CD4-positive, alpha-beta T cell treated with Interferon alpha-2 for 1 hour (primary cell): ENCODE results near the gene TGM6.
"Not testable (repeated sequence)": the region's sequence is repeated elsewhere in the genome, so short reads cannot be mapped to it uniquely, and the experiment has no call there.

Experiments used
- DNase-seq, 2 donors: peaks; one replicate each; pipeline ENCODE4 v3.0.0-alpha.2; 2020 to 2022

TGM6 gene

DNA sequence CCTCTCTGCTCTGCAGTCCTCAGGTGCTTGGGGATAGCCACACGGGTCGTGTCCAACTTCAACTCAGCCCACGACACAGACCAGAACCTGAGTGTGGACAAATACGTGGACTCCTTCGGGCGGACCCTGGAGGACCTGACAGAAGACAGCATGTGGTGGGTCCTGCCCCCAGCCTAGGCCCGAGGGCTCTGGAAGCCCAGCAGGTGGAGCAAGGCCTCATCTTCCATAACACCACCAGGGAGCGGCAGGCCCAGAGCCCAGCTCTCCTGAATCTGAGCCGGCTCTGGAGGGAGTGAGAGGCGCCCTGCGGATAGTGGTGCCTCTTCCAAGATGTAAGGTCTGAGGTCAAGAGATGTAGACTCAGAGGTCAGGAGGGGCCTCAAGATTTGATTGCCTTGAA lies 19.6 kb downstream of the TGM6 start:
- DNase-seq = no peak

DNA sequence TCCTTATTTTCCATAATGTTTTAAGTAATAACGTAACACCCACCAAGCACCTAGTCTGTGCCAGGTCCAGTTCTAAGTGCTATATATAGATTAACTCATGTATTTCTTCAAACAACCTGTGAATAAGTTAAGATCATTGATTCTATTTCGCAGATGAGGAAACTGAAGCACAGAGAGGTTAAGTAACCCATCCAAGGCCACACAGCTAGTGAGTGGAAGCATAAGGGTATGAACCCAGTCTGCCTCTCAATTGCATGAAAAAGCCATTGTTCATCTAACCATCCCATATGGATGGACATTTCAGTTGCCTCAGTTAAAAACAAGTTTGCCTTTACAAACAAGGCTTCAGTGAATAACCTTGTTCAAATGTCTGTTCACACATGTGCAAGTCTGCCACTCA lies 20.8 kb downstream of the TGM6 start:
- DNase-seq = no peak

DNA sequence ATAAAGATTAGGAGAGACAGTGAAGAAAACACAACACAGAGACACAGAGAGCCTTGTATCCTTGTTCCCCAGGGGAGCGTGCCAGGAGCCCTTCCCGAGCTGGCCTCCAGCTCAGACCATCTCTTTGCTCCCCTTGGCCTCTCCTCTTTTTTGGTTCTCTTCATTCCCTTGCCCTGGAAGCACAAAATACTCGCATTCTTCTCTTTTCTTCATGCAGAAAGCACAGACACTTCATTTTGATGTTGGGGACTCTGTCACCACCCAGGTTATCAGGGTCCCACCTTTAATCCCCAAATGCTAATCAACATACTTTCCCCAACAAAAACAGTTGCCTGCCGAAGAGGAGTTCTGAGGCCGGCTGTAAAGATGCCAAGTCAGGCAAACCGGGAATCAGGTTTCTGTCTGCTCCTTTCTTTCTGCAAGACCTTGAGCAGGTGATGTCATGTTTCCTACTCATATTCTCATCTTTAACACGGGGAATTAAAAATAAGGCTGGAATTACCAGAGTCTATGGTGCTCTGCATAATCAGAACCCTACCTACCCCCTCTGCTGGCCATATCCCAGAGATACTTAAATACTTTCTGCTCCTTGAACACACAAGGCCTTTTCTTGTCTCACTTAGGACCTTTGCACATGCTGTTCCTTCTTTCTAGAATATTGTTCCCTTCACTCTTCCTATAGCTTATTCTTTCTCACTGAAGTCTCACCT lies 21.7 kb downstream of the TGM6 start:
- no peak for DNase-seq

DNA sequence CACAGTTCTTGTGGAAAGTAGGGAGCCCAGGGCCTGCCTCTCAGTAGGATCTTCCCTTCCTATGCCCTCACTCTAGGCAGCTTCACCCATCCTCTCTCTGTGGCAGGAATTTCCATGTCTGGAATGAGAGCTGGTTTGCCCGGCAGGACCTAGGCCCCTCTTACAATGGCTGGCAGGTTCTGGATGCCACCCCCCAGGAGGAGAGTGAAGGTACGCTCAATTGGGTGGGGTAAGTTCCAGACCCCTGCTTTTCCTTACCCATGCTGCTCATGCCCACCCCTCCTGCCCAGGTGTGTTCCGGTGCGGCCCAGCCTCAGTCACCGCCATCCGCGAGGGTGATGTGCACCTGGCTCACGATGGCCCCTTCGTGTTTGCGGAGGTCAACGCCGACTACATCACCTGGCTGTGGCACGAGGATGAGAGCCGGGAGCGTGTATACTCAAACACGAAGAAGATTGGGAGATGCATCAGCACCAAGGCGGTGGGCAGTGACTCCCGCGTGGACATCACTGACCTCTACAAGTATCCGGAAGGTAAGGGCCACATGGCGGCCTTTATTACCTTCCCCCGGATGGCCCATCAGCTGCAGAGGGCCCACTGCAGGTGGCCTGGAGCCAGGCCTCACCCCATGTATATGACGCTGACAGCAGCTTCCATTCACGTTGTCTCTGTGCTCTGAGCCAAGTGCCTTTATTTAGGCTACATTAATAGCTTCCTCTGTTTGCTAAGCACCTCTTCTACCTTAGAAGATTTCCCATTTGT lies 22.8 kb downstream of the TGM6 start:
- no peak for DNase-seq

DNA sequence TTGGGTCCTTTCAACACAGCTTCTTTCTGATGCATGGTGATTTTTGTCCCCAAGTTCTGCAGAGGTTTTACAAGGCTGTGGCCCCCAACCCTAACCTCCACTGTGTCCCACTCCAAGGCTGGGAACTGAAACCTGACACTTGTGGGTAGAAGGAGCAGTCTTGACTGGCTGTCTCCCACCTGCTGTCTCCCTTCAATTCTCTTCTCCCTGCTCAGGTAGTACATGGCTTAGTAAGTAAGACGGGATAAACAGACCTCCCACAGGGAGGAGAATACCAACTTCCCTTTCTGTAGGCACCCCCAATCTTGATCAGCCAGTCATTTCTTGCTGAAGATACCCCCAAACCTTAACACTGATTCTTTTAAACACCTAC lies 25.0 kb downstream of the TGM6 start:
- no peak for DNase-seq

DNA sequence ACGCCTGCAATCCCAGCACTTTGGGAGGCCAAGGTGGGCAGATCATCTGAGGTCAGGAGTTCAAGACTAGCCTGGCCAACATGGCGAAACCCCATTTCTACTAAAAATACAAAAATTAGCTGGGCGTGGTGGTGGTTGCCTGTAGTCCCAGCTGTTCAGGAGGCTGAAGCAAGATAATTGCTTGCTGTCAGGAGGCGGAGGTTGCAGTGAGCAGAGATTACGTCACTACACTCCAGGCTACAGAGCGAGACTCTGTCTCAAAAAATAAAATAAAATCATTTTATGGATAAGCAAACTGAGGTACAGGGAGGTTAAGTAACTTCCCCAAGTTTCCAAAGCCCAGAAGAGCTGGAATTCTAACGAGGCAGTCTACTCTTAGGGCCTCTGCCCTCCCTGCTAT lies 26.7 kb downstream of the TGM6 start:
- not testable (repeated sequence) for DNase-seq

DNA sequence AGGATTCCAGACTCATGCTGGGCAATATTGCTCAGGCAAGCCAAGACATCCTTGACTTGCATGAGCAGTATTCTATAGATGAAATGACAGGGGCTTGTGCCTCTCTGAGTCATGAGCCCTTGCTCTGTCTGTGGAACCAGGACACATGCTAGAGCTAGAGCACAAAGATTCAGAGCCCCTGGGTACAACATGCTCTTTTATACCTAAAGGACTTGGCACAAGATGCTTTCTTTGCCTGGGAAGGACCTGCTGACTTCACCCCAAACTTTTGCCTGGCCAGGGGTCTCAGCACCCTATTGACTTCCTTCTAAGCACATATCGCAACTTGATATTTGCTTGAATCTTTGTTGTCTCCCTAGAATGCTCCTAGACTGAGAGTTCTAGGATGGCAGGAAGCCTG lies 27.4 kb downstream of the TGM6 start:
- no peak for DNase-seq

GRCh38 chr20:2416541-2417212 lies 36.0 kb downstream of the TGM6 start:
- no peak for DNase-seq

GRCh38 chr20:2417213-2417541 lies 36.5 kb downstream of the TGM6 start:
- no peak for DNase-seq

DNA sequence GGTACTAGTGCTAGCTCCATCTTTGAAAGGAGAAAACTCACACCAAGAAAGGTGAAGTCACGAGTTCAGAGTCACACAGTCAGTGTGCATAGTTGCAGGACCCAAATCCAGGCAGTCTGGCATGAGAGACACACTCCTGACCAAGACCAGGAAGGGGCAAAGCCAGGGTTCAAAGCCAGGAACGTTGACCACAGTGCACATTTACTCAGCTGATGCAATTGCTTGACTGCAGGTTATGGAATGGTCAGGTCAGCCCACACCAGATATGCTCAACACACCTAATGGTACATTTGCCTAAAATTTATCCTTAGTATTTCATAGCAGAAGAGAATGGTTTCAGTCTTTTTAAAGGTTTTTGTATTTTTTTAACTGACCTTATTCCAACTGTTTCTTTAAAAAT lies 37.7 kb downstream of the TGM6 start:
- DNase-seq = no peak

GRCh38 chr20:2420510-2420909 lies 39.8 kb downstream of the TGM6 start:
- no peak for DNase-seq

- DNase-seq = no peak
These were observed 40.5 kb downstream of the TGM6 start for GRCh38 chr20:2421247-2421646.

- DNase-seq = no peak
These were observed 48.4 kb downstream of the TGM6 start for GRCh38 chr20:2429051-2429450.

DNA sequence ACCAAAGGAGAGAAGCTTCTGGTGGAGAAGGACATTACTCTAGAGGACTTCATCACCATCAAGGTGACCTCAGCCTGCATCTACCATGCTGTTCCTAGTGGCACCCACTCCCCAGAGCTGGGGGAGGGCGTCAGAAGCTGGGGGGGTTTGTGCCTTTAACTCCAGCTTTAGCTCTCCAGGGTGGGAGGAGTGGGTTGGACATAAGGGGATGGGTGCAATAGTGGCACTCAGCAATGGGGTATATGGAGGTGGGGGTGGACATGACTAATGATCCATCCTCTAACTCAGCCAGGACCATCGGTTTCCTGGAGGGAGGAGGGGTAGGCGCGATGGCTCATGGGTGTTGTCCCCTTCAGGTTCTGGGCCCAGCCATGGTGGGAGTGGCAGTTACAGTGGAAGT lies 49.8 kb downstream of the TGM6 start:
- DNase-seq = no peak

GRCh38 chr20:2431185-2431584 lies 50.5 kb downstream of the TGM6 start:
- no peak for DNase-seq

DNA sequence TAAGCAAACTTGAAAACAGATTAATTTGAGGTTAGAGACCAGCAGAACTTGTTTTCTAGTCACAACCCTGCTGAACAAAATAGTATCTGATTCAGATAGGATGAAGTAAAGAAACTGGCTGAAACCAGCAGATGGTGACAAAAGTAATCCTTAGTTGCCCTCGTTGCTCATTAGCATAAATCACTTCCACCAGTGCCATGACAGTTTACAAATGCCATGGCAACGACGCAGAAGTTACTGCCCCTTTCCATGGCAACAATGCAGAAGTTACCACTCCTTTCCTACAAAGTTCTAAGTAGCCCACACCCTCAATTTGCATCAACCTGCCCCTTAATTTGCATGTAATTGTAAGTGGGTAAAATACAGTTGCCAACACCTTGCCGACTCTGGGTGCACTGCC lies 66.1 kb downstream of the TGM6 start:
- DNase-seq = peak in 1 of 2 donors; percentile 22

DNA sequence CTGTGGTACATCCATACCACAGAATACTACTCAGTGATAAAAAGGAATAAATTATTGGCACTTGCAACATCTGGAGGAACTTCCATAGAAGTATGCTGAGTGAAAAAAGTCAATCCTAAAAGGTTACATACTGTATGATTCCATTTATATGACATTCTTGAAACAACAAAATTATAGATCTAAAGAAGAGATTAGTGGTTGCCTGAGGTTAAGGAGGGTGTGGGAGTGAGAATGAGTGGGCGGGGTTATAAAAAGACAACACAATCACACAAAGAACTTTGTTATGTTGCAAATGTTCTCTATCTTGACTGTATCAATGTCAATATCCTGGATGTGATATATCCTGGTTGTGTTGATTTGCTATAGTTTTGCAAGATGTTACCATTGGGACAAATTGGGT lies 68.7 kb downstream of the TGM6 start:
- DNase-seq = no peak

- no peak for DNase-seq
These were observed 70.7 kb downstream of the TGM6 start for GRCh38 chr20:2451422-2451821.

DNA sequence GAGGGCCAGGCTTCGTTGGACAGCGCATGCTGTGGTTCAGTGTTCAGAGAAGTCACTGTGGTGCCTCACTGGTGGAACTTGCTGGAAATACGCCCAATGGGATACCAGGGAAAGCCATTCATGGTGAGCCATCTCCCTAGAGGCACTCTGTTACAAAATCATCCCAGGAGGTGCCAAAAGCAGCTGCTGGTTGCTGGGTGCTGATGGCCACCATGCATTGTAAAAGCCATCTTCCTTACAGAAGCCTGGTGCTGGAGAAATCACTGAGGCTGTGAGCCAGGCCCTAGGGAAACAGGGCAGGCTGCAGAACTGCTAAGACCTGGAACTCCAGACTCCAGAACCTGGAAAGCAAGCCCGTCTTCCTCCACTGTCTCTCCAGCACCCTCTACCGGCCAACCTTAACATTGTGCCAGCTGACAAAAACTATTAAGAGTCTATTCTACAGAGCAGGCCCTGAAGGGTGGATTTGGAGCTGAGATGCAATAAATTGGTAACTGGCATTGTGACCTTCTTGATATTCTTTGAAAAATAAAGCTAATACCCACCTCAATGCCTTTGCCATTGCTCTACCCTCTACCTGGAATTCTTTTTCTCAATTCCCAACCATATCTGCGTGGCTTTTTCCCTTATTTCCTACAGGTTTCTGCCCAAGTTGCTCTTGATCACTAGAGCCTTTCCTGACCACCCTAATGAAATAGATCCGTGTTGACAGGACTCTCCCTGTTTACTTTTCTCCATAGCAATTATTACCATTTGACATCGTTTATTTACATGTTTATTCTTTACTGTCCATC lies 71.4 kb downstream of the TGM6 start:
- DNase-seq = peak; percentile 43 to 65

- DNase-seq = no peak
These were observed 73.1 kb downstream of the TGM6 start for GRCh38 chr20:2453792-2454191.

DNA sequence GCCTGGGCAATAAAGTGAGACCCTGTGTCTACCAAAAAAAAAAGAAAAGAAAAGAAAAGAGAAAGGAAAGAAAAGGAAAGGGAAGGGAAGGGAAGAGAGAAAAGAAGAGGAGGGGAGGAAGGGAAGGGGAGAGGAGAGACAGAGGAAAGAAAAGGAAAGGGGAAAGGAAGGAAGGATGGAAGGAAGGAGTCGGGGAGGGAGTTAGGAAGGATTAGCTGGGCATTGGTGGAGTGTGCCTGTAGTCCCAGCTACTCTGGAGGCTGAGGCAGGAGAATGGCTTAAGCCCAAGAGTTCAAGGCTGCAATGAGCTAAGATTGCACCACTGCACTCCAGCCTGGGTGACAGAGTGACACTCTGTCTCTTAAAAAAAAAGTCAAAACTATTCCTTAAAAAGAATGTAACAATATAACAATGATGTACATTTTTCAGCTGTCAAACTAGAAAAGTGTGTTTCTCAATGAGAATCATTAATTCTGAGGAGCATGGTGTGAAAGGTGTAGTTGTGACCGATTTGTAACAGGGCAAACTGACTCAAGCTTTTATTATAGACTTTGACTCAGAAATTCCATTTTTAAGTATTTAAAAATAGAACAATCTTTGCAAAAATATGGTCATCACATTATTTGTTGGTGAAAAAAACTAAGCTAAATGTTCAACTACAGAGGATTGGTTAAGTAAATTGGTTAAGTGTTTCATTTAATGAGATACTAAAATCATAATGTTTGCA lies 75.2 kb downstream of the TGM6 start:
- DNase-seq = no peak

- DNase-seq = no peak
These were observed 78.3 kb downstream of the TGM6 start for GRCh38 chr20:2458919-2459499.
